ENCODE data around the gene BCL2L2.

GRCh38 chr14:23307146-23307530 lies 505 bp downstream of the BCL2L2 start:
- no peak for TF ChIP-seq NR3C1 (CRISPR knock-in tag; IDR thresholded peaks at IDR 0.05)
- no peak for TF ChIP-seq MLX (CRISPR knock-in tag; conservative IDR thresholded peaks at IDR 0.05)
- no peak for TF ChIP-seq BDP1 (IDR thresholded peaks at IDR 0.05; ENCODE audit: insufficient read depth, insufficient read length)
- TF ChIP-seq ATF1 (CRISPR knock-in tag; IDR thresholded peaks at IDR 0.05) = no peak
- no peak for TF ChIP-seq ATF1 (tag; IDR thresholded peaks at IDR 0.05)
- no peak for TF ChIP-seq ZNF318 (IDR thresholded peaks at IDR 0.05; ENCODE audit: borderline replicate concordance in 1 of 2, low read depth in 1 of 2)
- no peak for TF ChIP-seq ZNF3 (CRISPR knock-in tag; IDR thresholded peaks at IDR 0.05)

All from K562 (cell line).